Colonic mucosa (tissue), 4 donors: ENCODE results near the gene MYMK. TPM values are rescaled to one million over a fixed set of nuclear protein-coding genes. Genes with fewer than 3 reads are reported as not detected.

ENCODE experiments used
- DNase-seq: peaks from one replicate; pipeline ENCODE4 v3.0.0-alpha.2; 2020
- H3K27ac ChIP-seq: fragments of 200-600 bp; one replicate; pipeline ENCODE4 v1.8.0; 2021
- H3K27me3 ChIP-seq: fragments of 200-600 bp; one replicate; pipeline ENCODE4 v1.8.0; 2021
- H3K36me3 ChIP-seq: fragments of 200-600 bp; one replicate; pipeline ENCODE4 v1.8.0; 2021
- H3K4me1 ChIP-seq: fragments of 200-600 bp; one replicate; pipeline ENCODE4 v1.8.0; 2021; ENCODE audit warnings: mild to moderate bottlenecking
- H3K4me3 ChIP-seq: fragments of 200-600 bp; one replicate; pipeline ENCODE4 v1.8.0; 2021
- H3K9ac ChIP-seq, 2 donors: one replicate each; pipeline ENCODE4 v1.7.0; 2013; ENCODE audit warnings: control low read depth in 2 of 2, low read depth in 2 of 2, low read length in 2 of 2
- H3K9me3 ChIP-seq: fragments of 200-600 bp; one replicate; pipeline ENCODE4 v1.8.0; 2021
- intact Hi-C: fragments of 100-400 bp; cut with DNase I; formaldehyde crosslinking; loops from one replicate; pipeline ENCODE4 v1.14.1; 2022
- total RNA-seq, 2 donors: library from RNA; stranded (reverse); fragmentation: NEBNext Ultra II Directional in 1 of 2; extraction: Animal tissue kit (Norgen Biotek cat#: 25700) in 1 of 2; gene quantifications; one replicate each; pipeline ENCODE4 v1.2.1, GENCODE V29; 2021
- TF ChIP-seq, protein P1 (sequence below): fragments of 200-600 bp; IDR thresholded peaks from one replicate; pipeline ENCODE4 v1.8.0; 2022; ENCODE audit warnings: antibody characterized with exemption, mild to moderate bottlenecking
- donor health status: healthy.
- donor health status: DM: no; HTN: no; CAD: no.
- donor health status: DM: no; HTN: no; CAD: no.

MYMK gene
- total RNA-seq, 2 donors from 2014 or later: not detected

DNA sequence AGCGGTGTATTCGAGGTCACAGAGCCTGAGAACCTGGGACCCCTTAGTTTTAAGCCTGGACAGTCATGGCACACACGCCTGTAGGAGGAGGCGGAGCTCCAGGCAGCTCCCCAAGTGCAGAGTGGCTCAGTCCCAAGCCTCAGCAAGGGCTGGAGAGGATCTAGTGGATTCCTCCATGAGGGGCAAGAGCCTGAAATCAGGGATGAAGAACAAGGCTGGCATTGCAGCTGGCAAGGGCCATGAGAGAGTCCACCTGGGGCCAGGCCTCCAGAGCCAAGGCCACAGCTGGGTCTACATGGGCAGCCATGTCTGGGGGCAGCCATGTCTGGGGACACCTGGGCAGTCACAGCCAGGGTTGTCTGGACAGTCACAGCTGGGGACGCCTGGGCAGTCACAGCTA lies 31.6 kb upstream of the MYMK start:
- DNase-seq: no peak
- intact Hi-C loops: no loop called here
- TF ChIP-seq, protein P1, sequence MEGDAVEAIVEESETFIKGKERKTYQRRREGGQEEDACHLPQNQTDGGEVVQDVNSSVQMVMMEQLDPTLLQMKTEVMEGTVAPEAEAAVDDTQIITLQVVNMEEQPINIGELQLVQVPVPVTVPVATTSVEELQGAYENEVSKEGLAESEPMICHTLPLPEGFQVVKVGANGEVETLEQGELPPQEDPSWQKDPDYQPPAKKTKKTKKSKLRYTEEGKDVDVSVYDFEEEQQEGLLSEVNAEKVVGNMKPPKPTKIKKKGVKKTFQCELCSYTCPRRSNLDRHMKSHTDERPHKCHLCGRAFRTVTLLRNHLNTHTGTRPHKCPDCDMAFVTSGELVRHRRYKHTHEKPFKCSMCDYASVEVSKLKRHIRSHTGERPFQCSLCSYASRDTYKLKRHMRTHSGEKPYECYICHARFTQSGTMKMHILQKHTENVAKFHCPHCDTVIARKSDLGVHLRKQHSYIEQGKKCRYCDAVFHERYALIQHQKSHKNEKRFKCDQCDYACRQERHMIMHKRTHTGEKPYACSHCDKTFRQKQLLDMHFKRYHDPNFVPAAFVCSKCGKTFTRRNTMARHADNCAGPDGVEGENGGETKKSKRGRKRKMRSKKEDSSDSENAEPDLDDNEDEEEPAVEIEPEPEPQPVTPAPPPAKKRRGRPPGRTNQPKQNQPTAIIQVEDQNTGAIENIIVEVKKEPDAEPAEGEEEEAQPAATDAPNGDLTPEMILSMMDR: no peak
- Histone ChIP-seq H3K9ac (no peak overlapping the region), H3K36me3 (no peaks in the 10 kb centered on the region), H3K27ac (no peak overlapping the region), H3K4me1 (no peaks in the 10 kb centered on the region), H3K27me3 (no peaks in the 10 kb centered on the region), H3K9me3 (no peaks in the 10 kb centered on the region), H3K4me3 (no peak overlapping the region)

DNA sequence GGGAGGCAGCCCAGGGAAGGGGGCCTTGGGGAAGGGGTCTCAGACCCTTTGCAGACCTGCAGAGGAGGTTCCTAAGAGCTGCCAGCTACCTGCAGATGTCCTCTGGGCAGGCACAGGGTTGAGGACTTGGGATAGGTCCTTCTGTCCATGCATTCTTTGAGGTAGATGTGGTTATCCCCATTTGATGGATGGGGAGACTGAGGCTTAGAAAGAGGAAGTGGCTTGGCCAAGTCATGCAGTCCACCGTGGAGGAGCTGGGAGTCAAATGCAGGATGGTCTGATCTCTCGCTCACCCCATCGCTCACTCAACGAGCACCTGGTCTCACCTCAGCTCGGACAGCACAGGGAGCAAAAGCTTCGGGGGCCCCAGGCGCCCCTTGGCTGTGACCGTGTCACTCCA lies 30.0 kb upstream of the MYMK start:
- Histone ChIP-seq H3K4me3 (no peak overlapping the region), H3K27ac (no peak overlapping the region), H3K36me3 (no peaks in the 10 kb centered on the region), H3K9me3 (no peaks in the 10 kb centered on the region), H3K9ac (no peak overlapping the region), H3K4me1 (no peaks in the 10 kb centered on the region), H3K27me3 (no peaks in the 10 kb centered on the region)
- intact Hi-C loops: no loop called here
- TF ChIP-seq, protein P1: no peak
- no peak for DNase-seq

DNA sequence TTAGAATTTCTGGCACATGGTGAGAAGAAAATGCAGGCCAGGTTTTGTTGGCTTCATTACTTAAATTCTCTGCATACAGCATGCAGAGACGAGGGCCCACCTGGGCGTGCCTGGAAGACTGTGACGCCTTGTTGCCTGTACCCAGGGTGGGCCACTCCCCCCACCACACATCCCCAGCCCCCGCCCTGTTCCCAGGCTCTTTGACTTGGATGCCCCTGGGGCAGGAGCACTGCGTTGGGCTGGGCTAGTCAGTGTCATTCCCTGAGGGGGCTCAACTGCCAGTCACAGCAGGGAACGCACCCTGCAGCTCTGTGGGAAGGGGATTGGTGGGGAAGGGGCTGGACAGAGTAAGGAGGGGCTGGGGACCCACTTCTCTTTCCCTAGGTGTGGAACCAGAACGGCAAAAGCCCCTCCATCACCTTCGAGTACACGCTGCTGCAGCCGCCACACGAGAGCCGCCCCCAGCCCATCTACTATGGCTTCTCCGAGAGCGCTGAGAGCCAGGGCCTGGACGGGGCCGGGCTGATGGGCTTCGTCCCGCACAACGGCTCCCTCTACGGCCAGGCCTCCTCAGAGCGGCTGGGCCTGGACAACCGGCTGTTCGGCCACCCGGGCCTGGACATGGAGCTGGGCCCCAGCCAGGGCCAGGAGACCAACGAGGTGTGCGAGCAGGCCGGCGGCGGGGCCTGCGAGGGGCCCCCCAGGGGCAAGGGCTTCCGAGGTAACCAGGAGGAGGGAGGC lies 29.4 kb upstream of the MYMK start:
- H3K4me3 ChIP-seq: no peak overlapping the region
- H3K4me1 ChIP-seq: no peaks in the 10 kb centered on the region
- TF ChIP-seq, protein P1: no peak
- H3K36me3 ChIP-seq: no peaks in the 10 kb centered on the region
- no peak overlapping the region for H3K27ac ChIP-seq
- H3K27me3 ChIP-seq: no peaks in the 10 kb centered on the region
- no peaks in the 10 kb centered on the region for H3K9me3 ChIP-seq
- intact Hi-C loops: no loop called here
- H3K9ac ChIP-seq: no peak overlapping the region
- no peak for DNase-seq

DNA sequence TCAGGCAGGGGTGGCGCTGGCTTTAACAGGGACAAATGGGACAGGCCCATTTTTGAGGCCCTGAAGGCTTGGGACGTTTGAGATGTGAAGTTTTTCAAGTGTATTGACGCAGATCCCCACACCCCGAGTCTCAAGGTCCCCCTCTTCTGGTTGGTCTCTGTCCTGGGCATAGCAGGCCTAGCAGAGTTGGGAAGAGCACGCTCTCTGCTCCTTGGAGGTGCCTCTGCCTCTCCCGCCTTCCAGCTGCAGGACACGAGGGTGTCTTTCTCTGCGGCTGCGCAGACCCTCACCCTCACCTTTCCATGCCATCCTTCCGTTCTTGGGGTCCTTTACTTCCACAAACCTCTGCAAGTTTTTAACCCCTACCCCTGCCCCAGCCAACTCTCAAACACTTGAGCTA lies 28.4 kb upstream of the MYMK start:
- no peaks in the 10 kb centered on the region for H3K27me3 ChIP-seq
- no peak overlapping the region for H3K27ac ChIP-seq
- no peaks in the 10 kb centered on the region for H3K36me3 ChIP-seq
- H3K9me3 ChIP-seq: no peaks in the 10 kb centered on the region
- TF ChIP-seq, protein P1: no peak
- intact Hi-C loops: no loop called here
- no peak for DNase-seq
- H3K4me1 ChIP-seq: no peaks in the 10 kb centered on the region
- no peak overlapping the region for H3K9ac ChIP-seq
- no peak overlapping the region for H3K4me3 ChIP-seq

DNA sequence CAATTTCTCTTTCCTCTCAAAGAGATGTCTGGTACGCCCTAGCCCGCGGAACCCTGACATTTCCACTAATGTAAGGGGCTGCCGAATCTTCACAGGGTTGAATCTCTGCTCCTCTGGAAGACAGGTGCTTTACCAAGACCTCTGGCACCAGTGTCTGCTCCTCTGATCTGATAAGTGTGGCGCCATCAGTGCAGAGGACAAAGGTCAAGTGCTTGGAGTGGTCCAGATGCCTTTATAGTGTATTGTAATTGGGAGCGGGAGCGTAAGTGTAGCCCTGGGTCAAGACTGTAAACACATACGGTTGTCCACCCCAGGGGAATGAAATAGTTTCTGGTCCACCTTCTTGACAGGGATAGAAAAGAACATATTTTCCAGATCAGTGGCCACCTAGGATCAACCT lies 27.5 kb upstream of the MYMK start:
- no peak overlapping the region for H3K27ac ChIP-seq
- no peak overlapping the region for H3K4me3 ChIP-seq
- no peak for DNase-seq
- intact Hi-C loops: no loop called here
- TF ChIP-seq, protein P1: no peak
- H3K27me3 ChIP-seq: no peaks in the 10 kb centered on the region
- H3K9ac ChIP-seq: no peak overlapping the region
- no peaks in the 10 kb centered on the region for H3K4me1 ChIP-seq
- H3K9me3 ChIP-seq: no peaks in the 10 kb centered on the region
- H3K36me3 ChIP-seq: no peaks in the 10 kb centered on the region
